Liver (tissue), 9 donors: ENCODE results near the gene CDC16. TPM values are rescaled to one million over a fixed set of nuclear protein-coding genes. Genes with fewer than 3 reads are reported as not detected.

ENCODE experiments used
- DNase-seq: peaks from one replicate; pipeline ENCODE4 v3.0.0-alpha.2; 2017; ENCODE audit warnings: low spot score
- H3K27ac ChIP-seq, 2 donors: one replicate each; pipeline ENCODE4 v1.7.0; 2013; ENCODE audit warnings: inconsistent platforms in 2 of 2, low read length in 2 of 2, control low read depth in 1 of 2, low read depth in 1 of 2, mild to moderate bottlenecking in 1 of 2
- H3K27me3 ChIP-seq, 4 donors: one replicate each; pipeline versions ENCODE4 v1.6.1 to v1.7.0; 2013; ENCODE audit warnings: low read length in 3 of 4, inconsistent platforms in 1 of 4, mild to moderate bottlenecking in 1 of 4, moderate library complexity in 1 of 4; ENCODE audit not compliant: control insufficient read depth in 4 of 4, insufficient read depth in 4 of 4
- H3K36me3 ChIP-seq, 4 donors: one replicate each; pipeline versions ENCODE4 v1.6.1 to v1.7.0; 2013; ENCODE audit warnings: low read length in 3 of 4, mild to moderate bottlenecking in 3 of 4, low read depth in 1 of 4, moderate library complexity in 1 of 4; ENCODE audit not compliant: control insufficient read depth in 4 of 4, insufficient read depth in 3 of 4
- H3K4me1 ChIP-seq, 4 donors: one replicate each; pipeline versions ENCODE4 v1.6.1 to v1.7.0; 2013; ENCODE audit warnings: low read length in 3 of 4, mild to moderate bottlenecking in 3 of 4, moderate library complexity in 1 of 4; ENCODE audit not compliant: control insufficient read depth in 4 of 4, insufficient read depth in 4 of 4
- H3K4me3 ChIP-seq, 3 donors: one replicate each; pipeline versions ENCODE4 v1.6.1 to v1.7.0; 2013; ENCODE audit warnings: low read length in 3 of 3, control low read depth in 1 of 3, low read depth in 1 of 3, mild to moderate bottlenecking in 1 of 3
- H3K9ac ChIP-seq, 2 donors: one replicate each; pipeline ENCODE4 v1.7.0; 2013; ENCODE audit warnings: low read length in 2 of 2, mild to moderate bottlenecking in 2 of 2, moderate library complexity in 2 of 2, control low read depth in 1 of 2, low read depth in 1 of 2
- H3K9me3 ChIP-seq, 4 donors: one replicate each; pipeline versions ENCODE4 v1.6.1 to v1.7.0; 2013; ENCODE audit warnings: low read length in 3 of 4; ENCODE audit not compliant: control insufficient read depth in 4 of 4
- EGR1 ChIP-seq, 2 donors: IDR thresholded peaks; 2 replicates each; pipeline ENCODE4 v1.6.1; 2016 to 2018; ENCODE audit warnings: antibody characterized with exemption in 2 of 2, low read depth in 2 of 2
- FOXA2 ChIP-seq: IDR thresholded peaks from 2 replicates; pipeline ENCODE4 v1.6.1; 2016; ENCODE audit warnings: antibody characterized with exemption
- GABPA ChIP-seq, 2 donors: IDR thresholded peaks in 1 of 2; conservative IDR thresholded peaks in 1 of 2; 2 replicates each; pipeline ENCODE4 v1.6.1; 2016; ENCODE audit warnings: antibody characterized with exemption in 2 of 2, mild to moderate bottlenecking in 1 of 2, moderate library complexity in 1 of 2
- HNF4A ChIP-seq, 2 donors: conservative IDR thresholded peaks; 2 replicates each; pipeline ENCODE4 v1.6.1; 2016; ENCODE audit warnings: antibody characterized with exemption in 2 of 2, mild to moderate bottlenecking in 2 of 2
- HNF4G ChIP-seq: IDR thresholded peaks from 2 replicates; pipeline ENCODE4 v1.6.1; 2016; ENCODE audit warnings: antibody characterized with exemption
- NR2F2 ChIP-seq: IDR thresholded peaks from 2 replicates; pipeline ENCODE4 v1.6.1; 2016; ENCODE audit warnings: antibody characterized with exemption
- RAD21 ChIP-seq, 2 donors: IDR thresholded peaks; 2 replicates each; pipeline ENCODE4 v1.6.1; 2016; ENCODE audit warnings: antibody characterized with exemption in 2 of 2, mild to moderate bottlenecking in 2 of 2
- RXRA ChIP-seq, 2 donors: IDR thresholded peaks; 2 replicates each; pipeline ENCODE4 v1.6.1; 2017 to 2018; ENCODE audit warnings: antibody characterized with exemption in 2 of 2, mild to moderate bottlenecking in 1 of 2
- SP1 ChIP-seq: IDR thresholded peaks from 2 replicates; pipeline ENCODE4 v1.6.1; 2018; ENCODE audit warnings: antibody characterized with exemption, mild to moderate bottlenecking
- YY1 ChIP-seq: IDR thresholded peaks from 2 replicates; pipeline ENCODE4 v1.6.1; 2016; ENCODE audit warnings: antibody characterized with exemption, mild to moderate bottlenecking
- WGBS: extraction: QIAGEN DNeasy Blood & Tissue Kit; methylation state at CpG from one replicate; pipeline ENCODE4 v1.1.7; 2013; 5-methylcytosine and 5-hydroxymethylcytosine counted together
- polyA plus RNA-seq, 2 donors: library from polyadenylated mRNA; stranded (reverse) in 1 of 2; unstranded in 1 of 2; fragments of 200-250 nt in 1 of 2; fragments of >200 nt in 1 of 2; fragmentation: Nextera tagmentation in 1 of 2; extraction: Ambion mirVana in 1 of 2; gene quantifications; one replicate each; pipeline versions ENCODE4 v1.2.1 to v1.2.3, GENCODE V29; 2013 to 2015
- total RNA-seq, 2 donors: library from RNA; depleted of rRNA; stranded (reverse); fragments of >200 nt; gene quantifications; one replicate each; pipeline ENCODE4 v1.2.3, GENCODE V29; 2014
- TF ChIP-seq, protein P1 (sequence below): fragments of 150-350 bp; IDR thresholded peaks from 2 replicates; pipeline ENCODE4 v1.5.1; 2017; ENCODE audit warnings: improper control_type of control experiment, low read depth, low read length; ENCODE audit not compliant: missing input control
- TF ChIP-seq, protein P2 (sequence below): IDR thresholded peaks from 2 replicates; pipeline ENCODE4 v1.6.1; 2016; ENCODE audit warnings: antibody characterized with exemption
- TF ChIP-seq, protein P3 (sequence below): IDR thresholded peaks from 2 replicates; pipeline ENCODE4 v1.6.1; 2016; ENCODE audit warnings: antibody characterized with exemption
- donor health status: healthy.
- donor health status: healthy.
- donor health status: healthy.
- donor health status: healthy.
- donor health status: healthy.

Gene CDC16
- total and polyA plus RNA-seq, 4 donors, result 23.0 to 38.7 (median 30.8) TPM

DNA sequence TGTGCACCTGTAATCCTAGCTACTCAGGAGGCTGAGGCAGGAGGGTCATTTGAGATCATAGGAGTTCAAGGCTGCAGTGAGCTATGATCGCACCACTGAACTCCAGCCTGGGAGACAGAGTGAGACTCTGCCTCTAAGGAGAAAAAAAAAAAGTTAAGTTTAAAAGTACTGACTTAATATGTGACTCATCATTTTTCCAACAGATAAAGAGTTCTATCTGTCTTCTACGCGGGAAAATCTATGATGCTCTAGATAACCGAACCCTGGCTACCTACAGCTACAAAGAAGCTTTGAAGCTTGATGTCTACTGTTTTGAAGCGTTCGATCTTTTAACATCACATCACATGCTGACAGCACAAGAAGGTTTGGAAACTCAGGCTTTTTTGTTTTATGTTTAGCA, 7.2 kb downstream of the CDC16 start (continued):
- no peak for TF ChIP-seq EGR1 (IDR thresholded peaks at IDR 0.05; ENCODE audit: low read depth in 2 of 2)

DNA sequence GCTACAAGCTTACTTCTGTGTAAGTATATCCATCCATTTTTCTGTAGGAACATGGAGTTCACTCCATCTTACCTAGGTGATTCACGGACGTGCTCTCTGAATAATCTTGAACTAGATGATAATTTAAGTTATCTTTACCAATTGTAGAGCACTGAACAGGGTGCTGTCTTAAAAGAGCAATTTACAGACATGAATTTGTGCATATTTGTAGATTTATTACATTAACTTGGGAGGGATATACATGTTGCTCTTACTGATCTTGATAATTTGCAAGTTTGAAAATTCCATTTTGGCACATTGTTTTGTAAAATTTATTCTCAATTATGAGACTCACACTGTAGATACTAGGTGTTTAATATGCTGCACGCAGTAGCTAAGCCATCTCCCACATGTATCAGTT, 9.3 kb downstream of the CDC16 start:
- H3K4me3 ChIP-seq, result no peak overlapping the region
- TF ChIP-seq, protein P1, sequence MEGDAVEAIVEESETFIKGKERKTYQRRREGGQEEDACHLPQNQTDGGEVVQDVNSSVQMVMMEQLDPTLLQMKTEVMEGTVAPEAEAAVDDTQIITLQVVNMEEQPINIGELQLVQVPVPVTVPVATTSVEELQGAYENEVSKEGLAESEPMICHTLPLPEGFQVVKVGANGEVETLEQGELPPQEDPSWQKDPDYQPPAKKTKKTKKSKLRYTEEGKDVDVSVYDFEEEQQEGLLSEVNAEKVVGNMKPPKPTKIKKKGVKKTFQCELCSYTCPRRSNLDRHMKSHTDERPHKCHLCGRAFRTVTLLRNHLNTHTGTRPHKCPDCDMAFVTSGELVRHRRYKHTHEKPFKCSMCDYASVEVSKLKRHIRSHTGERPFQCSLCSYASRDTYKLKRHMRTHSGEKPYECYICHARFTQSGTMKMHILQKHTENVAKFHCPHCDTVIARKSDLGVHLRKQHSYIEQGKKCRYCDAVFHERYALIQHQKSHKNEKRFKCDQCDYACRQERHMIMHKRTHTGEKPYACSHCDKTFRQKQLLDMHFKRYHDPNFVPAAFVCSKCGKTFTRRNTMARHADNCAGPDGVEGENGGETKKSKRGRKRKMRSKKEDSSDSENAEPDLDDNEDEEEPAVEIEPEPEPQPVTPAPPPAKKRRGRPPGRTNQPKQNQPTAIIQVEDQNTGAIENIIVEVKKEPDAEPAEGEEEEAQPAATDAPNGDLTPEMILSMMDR, result no peak
- TF ChIP-seq, protein P2, sequence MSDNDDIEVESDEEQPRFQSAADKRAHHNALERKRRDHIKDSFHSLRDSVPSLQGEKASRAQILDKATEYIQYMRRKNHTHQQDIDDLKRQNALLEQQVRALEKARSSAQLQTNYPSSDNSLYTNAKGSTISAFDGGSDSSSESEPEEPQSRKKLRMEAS, result no peak
- no peaks in the 10 kb centered on the region for H3K4me1 ChIP-seq
- H3K9me3 ChIP-seq, result no peaks in the 10 kb centered on the region
- 96% methylated on average over 3 of the region's 3 CpGs for WGBS
- DNase-seq, result no peak
- no peaks in the 10 kb centered on the region for H3K27me3 ChIP-seq
- H3K9ac ChIP-seq, result no peak overlapping the region
- H3K27ac ChIP-seq, result no peak overlapping the region
- H3K36me3 ChIP-seq, result peaks cover 5 to 80% (median 77%) of the 10 kb centered on the region in 4 donors

DNA sequence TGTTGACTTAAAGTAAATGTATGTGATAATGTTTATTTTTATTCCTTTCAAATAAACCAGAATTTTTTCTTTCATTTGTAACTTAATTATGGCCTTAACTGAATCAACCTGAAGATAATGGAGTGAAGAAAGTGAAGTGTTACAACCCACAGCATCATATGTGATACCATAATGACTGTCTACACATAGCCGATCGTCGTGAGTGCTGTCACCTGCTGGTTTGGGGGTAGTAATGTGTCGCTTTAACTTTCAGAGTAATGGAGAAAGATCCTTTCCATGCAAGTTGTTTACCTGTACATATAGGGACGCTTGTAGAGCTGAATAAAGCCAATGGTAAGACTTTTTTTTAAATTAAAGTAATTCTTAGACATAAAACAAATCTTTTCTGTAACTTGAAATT, 9.9 kb downstream of the CDC16 start:
- no peak overlapping the region for H3K4me3 ChIP-seq
- WGBS, result 89% methylated on average over 5 of the region's 5 CpGs
- no peak overlapping the region for H3K9ac ChIP-seq
- no peak for DNase-seq
- no peaks in the 10 kb centered on the region for H3K9me3 ChIP-seq
- no peaks in the 10 kb centered on the region for H3K27me3 ChIP-seq
- H3K27ac ChIP-seq, result no peak overlapping the region
- no peaks in the 10 kb centered on the region for H3K4me1 ChIP-seq
- peaks cover 5 to 80% (median 76%) of the 10 kb centered on the region in 4 donors for H3K36me3 ChIP-seq
- no peak for TF ChIP-seq HNF4G
- no peak for TF ChIP-seq GABPA (IDR thresholded peaks at IDR 0.05 in 1 of 2, conservative IDR thresholded peaks at IDR 0.05 in 1 of 2)
- no peak for TF ChIP-seq RAD21 (IDR thresholded peaks at IDR 0.05)
- TF ChIP-seq, protein P3, sequence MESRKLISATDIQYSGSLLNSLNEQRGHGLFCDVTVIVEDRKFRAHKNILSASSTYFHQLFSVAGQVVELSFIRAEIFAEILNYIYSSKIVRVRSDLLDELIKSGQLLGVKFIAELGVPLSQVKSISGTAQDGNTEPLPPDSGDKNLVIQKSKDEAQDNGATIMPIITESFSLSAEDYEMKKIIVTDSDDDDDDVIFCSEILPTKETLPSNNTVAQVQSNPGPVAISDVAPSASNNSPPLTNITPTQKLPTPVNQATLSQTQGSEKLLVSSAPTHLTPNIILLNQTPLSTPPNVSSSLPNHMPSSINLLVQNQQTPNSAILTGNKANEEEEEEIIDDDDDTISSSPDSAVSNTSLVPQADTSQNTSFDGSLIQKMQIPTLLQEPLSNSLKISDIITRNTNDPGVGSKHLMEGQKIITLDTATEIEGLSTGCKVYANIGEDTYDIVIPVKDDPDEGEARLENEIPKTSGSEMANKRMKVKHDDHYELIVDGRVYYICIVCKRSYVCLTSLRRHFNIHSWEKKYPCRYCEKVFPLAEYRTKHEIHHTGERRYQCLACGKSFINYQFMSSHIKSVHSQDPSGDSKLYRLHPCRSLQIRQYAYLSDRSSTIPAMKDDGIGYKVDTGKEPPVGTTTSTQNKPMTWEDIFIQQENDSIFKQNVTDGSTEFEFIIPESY, result no peak
- TF ChIP-seq FOXA2, result no peak
- TF ChIP-seq NR2F2, result no peak
- TF ChIP-seq SP1, result no peak
- TF ChIP-seq HNF4A (conservative IDR thresholded peaks at IDR 0.05), result no peak
- TF ChIP-seq, protein P2, result no peak
- no peak for TF ChIP-seq EGR1 (IDR thresholded peaks at IDR 0.05; ENCODE audit: low read depth in 2 of 2)
- no peak for TF ChIP-seq RXRA (IDR thresholded peaks at IDR 0.05)

DNA sequence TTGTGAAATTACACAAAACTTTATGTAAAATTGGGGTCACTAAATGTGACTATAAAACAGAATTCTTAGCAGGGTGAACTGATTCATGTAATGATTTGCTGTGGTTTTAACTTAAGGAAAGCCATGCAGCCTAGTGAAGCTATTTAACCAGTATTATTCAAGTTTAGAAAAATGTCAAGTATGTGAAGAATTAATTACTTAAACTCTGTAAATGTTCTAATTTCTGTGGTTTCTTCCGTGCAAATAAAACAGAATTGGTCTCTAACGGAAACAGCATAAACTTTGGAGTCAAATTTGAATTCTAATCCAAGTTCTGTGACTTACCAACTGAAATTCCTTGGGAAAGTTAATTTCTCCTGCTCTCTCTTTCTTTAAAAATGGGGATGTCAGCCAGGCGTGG, 13.3 kb downstream of the CDC16 start:
- H3K36me3 ChIP-seq, result peaks cover 7 to 76% (median 74%) of the 10 kb centered on the region in 4 donors
- DNase-seq, result no peak
- 92% methylated on average over 3 of the region's 3 CpGs for WGBS
- H3K4me1 ChIP-seq, result no peaks in the 10 kb centered on the region
- H3K9ac ChIP-seq, result no peak overlapping the region
- H3K4me3 ChIP-seq, result no peak overlapping the region
- H3K9me3 ChIP-seq, result no peaks in the 10 kb centered on the region
- H3K27me3 ChIP-seq, result no peaks in the 10 kb centered on the region
- TF ChIP-seq HNF4A (conservative IDR thresholded peaks at IDR 0.05), result no peak
- no peak for TF ChIP-seq YY1
- TF ChIP-seq, protein P3, result no peak
- H3K27ac ChIP-seq, result no peak overlapping the region
